Gastrocnemius medialis (tissue), 4 donors: ENCODE results near the gene EPB41L4A.

Experiments used
- POLR2A ChIP-seq, 2 donors: fragments of 450-650 bp; IDR thresholded peaks; one replicate each; pipeline ENCODE4 v1.6.1; 2017; ENCODE audit warnings: antibody characterized with exemption in 2 of 2, mild to moderate bottlenecking in 2 of 2, moderate library complexity in 2 of 2
- TF ChIP-seq, protein P1 (sequence below), 5 experiments: fragments of 450-650 bp in 3 of 5; fragments of 200-600 bp in 2 of 5; sonication (generic) in 2 of 5; IDR thresholded peaks in 4 of 5; conservative IDR thresholded peaks in 1 of 5; 1 replicate in 4 of 5; 2 replicates in 1 of 5; pipeline ENCODE4 v1.5.1; 2016 to 2019; ENCODE audit warnings: antibody characterized with exemption in 5 of 5, mild to moderate bottlenecking in 3 of 5, moderate library complexity in 3 of 5

GRCh38 chr5:112161392-112161748, 257.7 kb downstream of the EPB41L4A start:
- no peak for TF ChIP-seq POLR2A (IDR thresholded peaks at IDR 0.05)
- TF ChIP-seq, protein P1, sequence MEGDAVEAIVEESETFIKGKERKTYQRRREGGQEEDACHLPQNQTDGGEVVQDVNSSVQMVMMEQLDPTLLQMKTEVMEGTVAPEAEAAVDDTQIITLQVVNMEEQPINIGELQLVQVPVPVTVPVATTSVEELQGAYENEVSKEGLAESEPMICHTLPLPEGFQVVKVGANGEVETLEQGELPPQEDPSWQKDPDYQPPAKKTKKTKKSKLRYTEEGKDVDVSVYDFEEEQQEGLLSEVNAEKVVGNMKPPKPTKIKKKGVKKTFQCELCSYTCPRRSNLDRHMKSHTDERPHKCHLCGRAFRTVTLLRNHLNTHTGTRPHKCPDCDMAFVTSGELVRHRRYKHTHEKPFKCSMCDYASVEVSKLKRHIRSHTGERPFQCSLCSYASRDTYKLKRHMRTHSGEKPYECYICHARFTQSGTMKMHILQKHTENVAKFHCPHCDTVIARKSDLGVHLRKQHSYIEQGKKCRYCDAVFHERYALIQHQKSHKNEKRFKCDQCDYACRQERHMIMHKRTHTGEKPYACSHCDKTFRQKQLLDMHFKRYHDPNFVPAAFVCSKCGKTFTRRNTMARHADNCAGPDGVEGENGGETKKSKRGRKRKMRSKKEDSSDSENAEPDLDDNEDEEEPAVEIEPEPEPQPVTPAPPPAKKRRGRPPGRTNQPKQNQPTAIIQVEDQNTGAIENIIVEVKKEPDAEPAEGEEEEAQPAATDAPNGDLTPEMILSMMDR (IDR thresholded peaks at IDR 0.05 in 4 of 5, conservative IDR thresholded peaks at IDR 0.05 in 1 of 5) = no peak
